ENCODE data around the gene RPL36A. TPM values are rescaled to one million over a fixed set of nuclear protein-coding genes. Genes with fewer than 3 reads are reported as not detected.

RPL36A gene
- total RNA-seq, 2 donors from 2014 or later, result 863 to 2,403 TPM

DNA sequence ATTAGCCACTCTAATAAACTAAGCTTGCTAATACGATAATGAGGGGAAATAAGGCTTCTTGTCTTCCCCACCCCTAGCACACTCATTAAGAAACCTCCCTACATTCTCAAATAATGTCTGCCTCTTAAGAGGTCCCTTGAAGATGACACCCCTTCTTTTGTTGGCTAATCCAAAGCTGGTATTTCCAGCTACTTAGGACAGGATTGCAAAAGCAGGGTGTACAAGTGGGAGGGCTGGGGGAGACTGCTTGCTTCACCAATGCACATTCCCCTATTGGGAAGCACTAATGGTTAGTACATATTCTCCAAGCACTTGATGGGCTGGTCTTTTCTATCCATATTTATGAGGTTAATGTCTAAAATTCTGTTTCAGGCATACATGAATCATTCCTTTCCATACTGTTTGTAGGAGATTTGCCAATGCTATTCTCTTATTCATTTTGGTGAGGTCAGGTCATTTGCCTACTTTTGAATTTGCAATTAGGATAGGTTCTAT is 25.5 kb upstream of the RPL36A start:
- TF ChIP-seq, protein P1, sequence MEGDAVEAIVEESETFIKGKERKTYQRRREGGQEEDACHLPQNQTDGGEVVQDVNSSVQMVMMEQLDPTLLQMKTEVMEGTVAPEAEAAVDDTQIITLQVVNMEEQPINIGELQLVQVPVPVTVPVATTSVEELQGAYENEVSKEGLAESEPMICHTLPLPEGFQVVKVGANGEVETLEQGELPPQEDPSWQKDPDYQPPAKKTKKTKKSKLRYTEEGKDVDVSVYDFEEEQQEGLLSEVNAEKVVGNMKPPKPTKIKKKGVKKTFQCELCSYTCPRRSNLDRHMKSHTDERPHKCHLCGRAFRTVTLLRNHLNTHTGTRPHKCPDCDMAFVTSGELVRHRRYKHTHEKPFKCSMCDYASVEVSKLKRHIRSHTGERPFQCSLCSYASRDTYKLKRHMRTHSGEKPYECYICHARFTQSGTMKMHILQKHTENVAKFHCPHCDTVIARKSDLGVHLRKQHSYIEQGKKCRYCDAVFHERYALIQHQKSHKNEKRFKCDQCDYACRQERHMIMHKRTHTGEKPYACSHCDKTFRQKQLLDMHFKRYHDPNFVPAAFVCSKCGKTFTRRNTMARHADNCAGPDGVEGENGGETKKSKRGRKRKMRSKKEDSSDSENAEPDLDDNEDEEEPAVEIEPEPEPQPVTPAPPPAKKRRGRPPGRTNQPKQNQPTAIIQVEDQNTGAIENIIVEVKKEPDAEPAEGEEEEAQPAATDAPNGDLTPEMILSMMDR (IDR thresholded peaks at IDR 0.05), result no peak
- TF ChIP-seq POLR2AphosphoS5 (IDR thresholded peaks at IDR 0.05), result no peak
- TF ChIP-seq POLR2A (IDR thresholded peaks at IDR 0.05), result no peak
- intact Hi-C loops (cut with DNase I), result no loop called here

DNA sequence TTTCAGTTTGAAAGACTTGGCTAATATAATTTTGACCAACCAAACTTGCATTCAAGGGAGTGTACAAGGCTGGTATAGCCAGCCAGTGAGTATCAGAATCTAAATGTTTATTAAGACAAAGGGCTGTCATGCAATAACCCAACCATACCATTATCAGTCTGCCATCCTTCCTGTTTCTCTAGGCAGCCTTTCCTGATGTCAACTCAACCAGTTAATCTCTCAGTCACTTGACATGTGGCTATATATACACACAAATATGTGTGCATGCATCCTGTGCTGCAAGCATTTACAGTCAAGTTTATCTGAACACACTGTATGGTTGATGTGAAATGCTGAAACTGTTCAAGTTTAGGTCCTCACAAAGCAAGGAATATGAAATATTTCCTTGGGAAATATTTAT is 22.0 kb upstream of the RPL36A start:
- Histone ChIP-seq H3K27ac (no peak overlapping the region), H3K9me3 (no peaks in the 10 kb centered on the region), H3K4me1 (replicated peaks) (no peaks in the 10 kb centered on the region), H3K27me3 (replicated peaks; ENCODE audit: insufficient read depth) (no peaks in the 10 kb centered on the region), H3K36me3 (no peaks in the 10 kb centered on the region), H3K4me3 (no peak overlapping the region)
- TF ChIP-seq, protein P1 (IDR thresholded peaks at IDR 0.05), result no peak
- intact Hi-C loops (cut with DNase I), result no loop called here
- no peak for DNase-seq (ENCODE audit: low spot score)

More for the DNA sequence above, 25.5 kb upstream of the RPL36A start:
- no peak overlapping the region for H3K27ac ChIP-seq
- no peak overlapping the region for H3K4me3 ChIP-seq
- DNase-seq (ENCODE audit: low spot score), result no peak
- H3K9me3 ChIP-seq, result no peaks in the 10 kb centered on the region
- no peaks in the 10 kb centered on the region for H3K4me1 ChIP-seq (replicated peaks)
- no peaks in the 10 kb centered on the region for H3K36me3 ChIP-seq
- 90% methylated on average over 1 of the region's 1 CpG for WGBS
- no peaks in the 10 kb centered on the region for H3K27me3 ChIP-seq (replicated peaks; ENCODE audit: insufficient read depth)

DNA sequence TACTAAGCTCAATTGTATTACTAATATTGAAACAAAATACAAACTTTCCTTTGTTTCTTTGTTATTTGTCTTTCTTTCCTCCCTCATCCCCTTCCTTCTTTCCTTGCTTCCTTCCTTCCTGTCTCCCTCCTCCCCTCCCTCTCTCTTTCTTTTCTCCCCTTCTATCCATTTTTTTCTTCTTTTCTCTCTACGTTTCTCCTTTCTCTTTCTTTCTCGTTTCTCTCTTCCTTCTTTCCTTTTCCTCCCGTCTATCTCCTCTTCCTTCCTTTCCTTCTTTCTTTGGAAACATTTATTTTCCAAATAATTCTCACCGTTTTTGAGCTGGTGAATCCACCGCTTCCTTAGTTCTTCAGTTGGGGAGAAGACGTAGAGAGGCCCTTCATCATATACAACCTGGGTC is 21.1 kb upstream of the RPL36A start:
- 75% methylated on average over 6 of the region's 6 CpGs for WGBS
- DNase-seq (ENCODE audit: low spot score), result no peak
- H3K4me1 ChIP-seq (replicated peaks), result no peaks in the 10 kb centered on the region
- intact Hi-C loops (cut with DNase I), result no loop called here
- TF ChIP-seq POLR2A (IDR thresholded peaks at IDR 0.05), result no peak
- TF ChIP-seq POLR2AphosphoS5 (IDR thresholded peaks at IDR 0.05), result no peak
- TF ChIP-seq, protein P1 (IDR thresholded peaks at IDR 0.05), result no peak
- H3K9me3 ChIP-seq, result no peaks in the 10 kb centered on the region
- H3K36me3 ChIP-seq, result no peaks in the 10 kb centered on the region
- no peak overlapping the region for H3K27ac ChIP-seq
- no peak overlapping the region for H3K4me3 ChIP-seq
- H3K27me3 ChIP-seq (replicated peaks; ENCODE audit: insufficient read depth), result no peaks in the 10 kb centered on the region

DNA sequence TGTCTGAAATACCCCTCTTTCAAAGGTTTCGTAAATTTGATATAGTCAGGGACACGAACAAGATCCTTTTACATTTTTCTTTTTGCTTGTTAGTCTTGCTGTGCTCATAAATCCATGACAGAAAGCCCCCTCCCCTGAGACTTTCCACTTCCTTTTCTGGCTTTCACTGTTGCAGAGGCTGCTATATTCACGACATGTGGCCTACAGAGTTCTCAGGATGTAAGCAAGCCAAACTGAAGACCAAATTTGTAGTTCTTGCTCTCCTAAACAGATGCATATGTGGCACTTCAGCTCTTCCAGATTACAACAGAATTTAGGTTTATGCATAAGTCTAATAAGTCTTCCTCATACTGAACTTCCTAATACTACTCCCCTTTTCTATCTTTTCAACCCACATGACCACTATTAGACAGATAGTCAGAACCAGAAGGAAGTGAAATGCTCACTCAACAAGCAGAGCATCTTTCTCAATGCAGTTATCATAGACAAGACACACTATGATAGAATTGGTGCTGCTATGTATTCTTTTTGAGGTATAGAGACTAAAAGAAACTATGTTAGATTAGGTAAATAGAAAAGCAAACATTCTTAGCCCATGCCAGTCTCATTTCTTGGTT is 19.8 kb upstream of the RPL36A start:
- no peak overlapping the region for H3K4me3 ChIP-seq
- WGBS, result 56% methylated on average over 3 of the region's 3 CpGs
- no peak overlapping the region for H3K27ac ChIP-seq
- intact Hi-C loops (cut with DNase I), result no loop called here
- H3K36me3 ChIP-seq, result no peaks in the 10 kb centered on the region
- TF ChIP-seq POLR2A (IDR thresholded peaks at IDR 0.05), result no peak
- TF ChIP-seq POLR2AphosphoS5 (IDR thresholded peaks at IDR 0.05), result no peak
- TF ChIP-seq, protein P1 (IDR thresholded peaks at IDR 0.05), result no peak
- DNase-seq (ENCODE audit: low spot score), result no peak
- no peaks in the 10 kb centered on the region for H3K9me3 ChIP-seq
- H3K4me1 ChIP-seq (replicated peaks), result no peaks in the 10 kb centered on the region
- no peaks in the 10 kb centered on the region for H3K27me3 ChIP-seq (replicated peaks; ENCODE audit: insufficient read depth)

DNA sequence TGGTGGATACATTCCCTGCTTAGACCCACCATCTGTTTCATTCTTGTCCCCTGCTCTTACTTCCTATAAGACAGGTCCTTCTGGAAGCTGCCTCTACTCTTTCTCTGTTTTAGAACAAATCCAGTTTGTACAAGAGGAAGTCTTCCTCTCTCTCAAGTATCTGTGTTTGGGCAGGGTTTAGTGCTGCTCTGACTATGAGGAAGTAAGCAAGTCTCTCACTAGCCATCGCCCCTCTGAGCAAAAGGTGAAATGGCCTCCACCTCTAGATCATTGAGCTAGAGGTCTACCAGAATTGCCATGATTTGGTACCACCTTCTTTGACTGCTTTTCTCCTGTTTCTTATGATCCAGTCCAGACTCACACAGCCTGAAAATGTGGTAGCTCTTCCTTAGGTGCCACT is 13.3 kb upstream of the RPL36A start:
- no peak for TF ChIP-seq POLR2A (IDR thresholded peaks at IDR 0.05)
- TF ChIP-seq, protein P1 (IDR thresholded peaks at IDR 0.05), result no peak
- no peak for TF ChIP-seq POLR2AphosphoS5 (IDR thresholded peaks at IDR 0.05)
- Histone ChIP-seq H3K27ac (no peak overlapping the region), H3K36me3 (no peaks in the 10 kb centered on the region), H3K9me3 (no peaks in the 10 kb centered on the region), H3K4me1 (replicated peaks) (no peaks in the 10 kb centered on the region), H3K27me3 (replicated peaks; ENCODE audit: insufficient read depth) (no peaks in the 10 kb centered on the region), H3K4me3 (no peak overlapping the region)
- no peak for DNase-seq (ENCODE audit: low spot score)
- intact Hi-C loops (cut with DNase I), result no loop called here
- 89% methylated on average over 1 of the region's 1 CpG for WGBS
